Midbrain (tissue), 1 donor: ENCODE data around the gene RPS15.
"Not testable (repeated sequence)": the region's sequence is repeated elsewhere in the genome, so short reads cannot be mapped to it uniquely, and the experiment has no call there.

Experiments used
- DNase-seq: peaks from one replicate; lab custom pipeline; 2025; lab: John Stamatoyannopoulos, UW

Gene RPS15

DNA sequence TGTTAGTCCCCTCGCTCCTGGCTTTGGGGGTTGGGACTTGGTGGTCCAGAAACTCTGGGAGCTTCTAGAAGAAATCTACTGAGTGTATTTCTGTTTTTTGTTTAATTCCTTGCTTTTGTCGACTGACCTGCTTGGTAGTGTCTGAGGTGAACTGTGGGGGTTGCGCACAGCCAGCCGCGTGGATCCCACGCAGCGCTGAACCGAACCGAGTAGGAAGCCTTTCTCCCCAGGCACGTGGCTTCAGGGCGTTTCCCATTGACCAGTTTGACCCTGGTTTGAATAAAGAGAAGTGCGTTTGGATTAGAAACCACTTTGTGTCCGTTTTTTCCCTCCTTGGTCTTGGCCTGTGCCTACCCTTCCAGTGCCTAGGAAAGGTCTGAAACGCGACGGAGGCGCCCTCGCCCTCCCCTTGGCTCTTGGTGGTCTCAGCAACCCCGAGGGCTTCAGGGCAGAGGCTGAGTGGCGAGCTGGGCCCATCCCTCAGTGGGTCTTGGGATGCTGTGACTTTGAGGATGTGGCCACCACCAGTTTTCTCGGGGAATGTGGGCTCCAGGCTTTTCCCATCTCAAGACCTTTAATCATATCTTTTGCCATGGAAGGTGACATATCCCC is 2.7 kb upstream of the RPS15 start:
- no peak for DNase-seq

DNA sequence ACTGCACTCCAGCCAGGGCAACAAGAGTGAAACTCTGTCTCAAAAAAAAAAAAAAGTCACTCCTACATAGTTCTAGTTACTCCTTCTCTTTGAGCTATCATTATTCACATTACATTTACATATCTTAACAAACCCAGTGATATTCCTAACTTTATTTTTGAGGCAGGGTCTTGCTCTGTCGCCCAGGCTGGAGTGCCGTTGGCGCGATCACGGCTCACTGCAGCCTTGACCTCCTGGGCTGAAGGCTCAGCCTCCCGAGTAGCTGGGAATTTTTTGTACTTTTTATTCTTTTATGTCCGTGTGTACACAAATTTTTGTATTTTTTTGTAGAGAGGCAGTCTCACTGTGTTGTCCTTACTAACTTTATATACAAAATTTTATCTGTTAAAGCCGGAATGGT is 587 bp upstream of the RPS15 start:
- DNase-seq = no peak

DNA sequence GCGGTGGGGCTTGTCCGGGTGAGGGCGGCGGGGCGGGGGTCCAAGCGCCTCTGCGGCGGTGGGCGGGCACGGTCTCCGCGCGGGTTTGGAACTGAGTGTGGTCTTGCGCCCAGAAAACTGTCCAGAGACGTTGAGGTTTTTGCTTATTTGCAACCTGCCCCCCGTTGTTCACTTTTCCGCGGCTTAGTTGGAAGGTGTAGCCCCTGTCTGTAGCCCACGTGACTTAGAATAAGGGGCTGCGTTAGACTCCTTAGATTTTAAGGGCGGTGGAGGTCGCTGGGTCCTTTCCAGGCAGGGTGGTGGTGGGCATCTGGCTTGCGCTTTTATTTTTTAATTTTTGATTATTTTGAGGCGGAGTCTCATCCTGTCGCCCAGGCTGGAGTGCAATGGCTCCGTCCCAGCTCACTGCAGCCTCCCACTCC is 748 bp downstream of the RPS15 start:
- no peak for DNase-seq

DNA sequence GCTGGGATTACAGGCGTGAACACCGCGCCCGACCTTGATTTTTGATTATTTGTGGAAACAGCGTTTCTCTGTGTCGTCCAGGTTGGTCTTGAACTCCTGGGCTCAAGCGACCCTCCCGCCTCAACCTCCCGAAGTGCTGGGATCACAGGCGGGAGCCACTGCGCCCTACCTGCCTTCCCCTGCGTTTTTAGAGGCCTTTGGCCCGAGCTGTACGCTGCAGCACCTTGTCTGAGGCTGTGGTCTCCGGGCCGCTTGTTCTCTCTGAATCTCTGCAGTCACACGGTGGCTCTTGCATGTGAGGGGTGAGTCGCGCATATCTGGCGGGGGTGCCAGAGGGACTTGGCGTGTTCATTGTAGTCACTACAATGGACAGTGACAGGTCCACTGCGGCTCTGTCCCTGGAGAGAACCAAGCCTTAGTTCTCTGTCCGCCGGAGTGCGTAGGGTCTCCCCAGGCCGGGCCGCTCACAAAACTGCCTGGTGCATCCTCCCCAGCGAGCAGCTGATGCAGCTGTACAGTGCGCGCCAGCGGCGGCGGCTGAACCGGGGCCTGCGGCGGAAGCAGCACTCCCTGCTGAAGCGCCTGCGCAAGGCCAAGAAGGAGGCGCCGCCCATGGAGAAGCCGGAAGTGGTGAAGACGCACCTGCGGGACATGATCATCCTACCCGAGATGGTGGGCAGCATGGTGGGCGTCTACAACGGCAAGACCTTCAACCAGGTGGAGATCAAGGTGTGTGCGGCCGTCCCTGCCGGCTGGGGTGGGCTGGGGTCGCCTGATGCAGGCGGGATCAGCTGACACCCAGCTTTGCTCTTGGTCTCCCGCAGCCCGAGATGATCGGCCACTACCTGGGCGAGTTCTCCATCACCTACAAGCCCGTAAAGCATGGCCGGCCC is 1.6 kb downstream of the RPS15 start:
- not testable (repeated sequence) for DNase-seq

DNA sequence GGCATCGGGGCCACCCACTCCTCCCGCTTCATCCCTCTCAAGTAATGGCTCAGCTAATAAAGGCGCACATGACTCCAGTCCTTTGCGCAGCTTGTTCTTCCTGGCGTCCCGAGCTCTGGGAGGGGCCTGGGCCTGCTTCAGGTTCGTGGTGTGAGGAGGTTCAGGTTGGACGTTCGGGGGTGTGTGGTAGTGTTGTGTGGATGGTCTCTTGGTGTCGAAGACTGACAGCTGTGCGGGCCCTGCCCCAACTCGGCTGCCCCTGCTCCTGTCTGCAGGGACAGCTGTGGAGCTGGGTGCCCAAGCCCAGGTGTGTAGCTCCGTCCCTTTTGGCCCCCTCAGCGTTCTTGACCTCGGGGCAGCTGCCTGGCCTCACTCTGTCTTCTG is 2.2 kb downstream of the RPS15 start:
- DNase-seq = no peak

DNA sequence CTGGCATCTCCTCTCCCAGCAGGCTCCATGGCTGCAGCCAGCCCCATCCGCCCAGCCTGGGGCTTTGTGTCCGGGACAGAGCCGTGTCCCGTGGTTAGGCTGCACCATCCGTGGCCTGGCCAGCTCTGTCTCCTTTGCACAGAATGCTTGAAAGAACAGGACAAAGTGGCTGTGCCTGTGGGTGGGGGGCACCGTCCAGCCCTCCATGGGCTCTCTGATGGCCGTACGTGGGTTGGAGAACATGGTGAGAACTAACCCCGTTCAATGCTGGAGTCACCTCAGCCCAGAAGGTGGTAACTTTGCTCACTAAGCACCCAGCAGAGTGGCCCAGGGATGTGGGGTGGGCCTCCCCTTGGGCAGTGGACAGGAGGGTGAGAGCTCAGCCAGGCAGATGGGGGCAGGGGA is 2.8 kb downstream of the RPS15 start:
- no peak for DNase-seq

DNA sequence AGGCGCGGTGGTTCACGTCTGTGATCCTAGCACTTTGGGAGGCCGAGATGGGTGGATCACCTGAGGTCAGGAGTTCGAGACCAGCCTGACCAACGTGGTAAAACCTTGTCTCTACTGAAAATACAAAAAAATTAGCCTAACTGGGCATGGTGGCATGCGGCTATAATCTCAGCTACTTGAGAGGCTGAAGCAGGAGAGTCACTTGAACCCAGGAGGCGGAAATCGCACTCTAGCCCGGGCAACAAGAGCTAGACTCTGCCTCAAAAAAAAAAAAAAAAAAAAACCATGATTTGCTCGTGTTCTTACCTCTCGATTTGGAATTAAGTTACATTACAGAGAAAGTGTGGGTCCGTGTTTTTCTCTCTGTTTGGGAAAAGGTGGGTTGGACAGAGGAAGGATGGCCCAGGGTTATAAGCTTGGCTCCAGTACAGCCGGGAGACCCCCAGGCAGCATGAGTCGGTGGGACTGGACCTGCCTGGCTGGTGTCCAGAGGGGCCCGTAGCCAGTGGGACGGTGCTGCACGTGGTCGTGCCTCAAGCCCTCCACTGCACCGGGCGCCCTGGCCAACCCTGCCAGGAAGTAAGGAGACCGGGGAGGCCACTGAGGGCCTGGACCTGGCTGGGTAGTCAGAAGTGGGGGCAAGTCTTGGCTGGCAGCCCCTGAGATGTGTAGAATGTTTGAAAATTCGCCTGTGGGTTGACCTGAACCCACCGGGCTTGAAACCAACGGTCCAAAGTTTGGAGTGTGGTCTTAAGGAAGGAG is 3.7 kb downstream of the RPS15 start:
- DNase-seq = no peak

DNA sequence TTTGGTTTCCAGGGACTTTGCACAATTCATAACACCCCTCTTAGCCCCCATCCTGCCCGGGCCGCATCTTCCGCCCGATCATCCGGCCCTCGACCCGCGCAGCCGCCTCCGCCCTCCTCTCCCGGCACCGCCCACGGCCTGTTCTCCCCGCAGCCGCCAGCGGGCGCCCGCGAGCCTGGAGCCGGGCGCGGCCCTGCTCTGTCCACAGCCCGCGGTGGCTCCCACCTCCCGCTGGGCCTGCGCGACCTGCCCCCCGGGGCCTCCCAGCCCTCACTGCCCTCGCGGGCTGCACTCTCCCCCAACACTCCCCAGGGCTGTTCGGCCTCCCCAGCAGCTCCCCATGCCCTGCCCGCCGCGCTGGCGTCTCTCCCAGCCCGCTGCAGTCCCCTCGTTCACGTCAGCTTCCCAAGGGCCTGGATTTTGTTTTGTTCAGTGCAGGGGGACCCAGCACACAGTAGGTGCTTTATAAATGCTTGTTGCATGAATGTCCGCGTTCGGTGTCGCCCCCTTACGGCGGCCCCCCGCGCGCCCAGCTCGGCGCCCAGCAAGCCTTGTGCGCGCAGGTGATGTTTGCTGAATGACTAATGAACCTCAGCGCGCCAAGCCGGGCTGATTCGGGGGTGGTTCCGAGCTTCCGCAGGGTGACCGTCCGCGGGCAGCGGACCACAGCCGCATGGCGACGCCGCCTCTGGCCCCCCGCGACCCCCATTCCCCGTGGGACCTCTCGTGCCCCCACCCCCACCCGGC is 7.2 kb downstream of the RPS15 start:
- DNase-seq = peak; percentile 69

DNA sequence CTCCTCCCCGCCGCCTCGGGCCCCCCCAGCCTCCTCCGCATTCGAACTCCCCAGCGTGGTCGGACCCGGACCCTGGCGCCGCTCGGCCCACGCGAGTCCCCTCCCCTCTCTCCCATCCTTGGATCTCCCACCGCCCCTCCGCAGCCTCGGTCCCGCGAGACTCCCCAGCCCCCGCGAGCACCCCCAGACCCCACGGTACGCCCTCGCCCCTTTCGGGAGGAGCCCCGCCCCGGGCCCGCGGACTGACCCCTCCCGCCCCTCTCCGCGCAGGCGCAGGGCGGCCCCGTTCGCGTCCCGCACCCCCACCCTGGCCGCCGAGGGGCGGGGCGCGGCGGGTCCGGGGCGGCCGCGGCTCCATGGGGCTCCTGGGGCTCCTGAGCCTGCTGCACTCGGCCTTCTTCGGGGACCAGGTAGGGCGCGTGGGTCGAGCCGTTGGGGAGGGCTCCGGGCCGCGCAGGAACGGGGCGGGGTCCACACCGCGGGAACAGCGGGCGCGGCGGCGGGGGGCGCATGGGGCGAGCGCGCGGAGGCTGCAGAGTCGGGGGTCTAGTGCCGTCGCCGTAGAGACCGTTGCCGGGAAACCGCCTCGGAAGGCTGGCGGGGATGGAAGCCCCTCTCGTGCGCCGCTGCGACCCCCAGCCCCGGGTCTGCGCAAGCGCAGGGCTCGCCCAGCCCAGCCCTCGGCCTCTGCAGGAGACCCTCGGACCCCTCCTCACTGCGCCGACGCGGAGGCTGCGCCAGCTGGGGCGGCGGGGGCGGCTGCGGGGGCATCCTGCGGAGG is 7.9 kb downstream of the RPS15 start:
- DNase-seq = peak; percentile 40

DNA sequence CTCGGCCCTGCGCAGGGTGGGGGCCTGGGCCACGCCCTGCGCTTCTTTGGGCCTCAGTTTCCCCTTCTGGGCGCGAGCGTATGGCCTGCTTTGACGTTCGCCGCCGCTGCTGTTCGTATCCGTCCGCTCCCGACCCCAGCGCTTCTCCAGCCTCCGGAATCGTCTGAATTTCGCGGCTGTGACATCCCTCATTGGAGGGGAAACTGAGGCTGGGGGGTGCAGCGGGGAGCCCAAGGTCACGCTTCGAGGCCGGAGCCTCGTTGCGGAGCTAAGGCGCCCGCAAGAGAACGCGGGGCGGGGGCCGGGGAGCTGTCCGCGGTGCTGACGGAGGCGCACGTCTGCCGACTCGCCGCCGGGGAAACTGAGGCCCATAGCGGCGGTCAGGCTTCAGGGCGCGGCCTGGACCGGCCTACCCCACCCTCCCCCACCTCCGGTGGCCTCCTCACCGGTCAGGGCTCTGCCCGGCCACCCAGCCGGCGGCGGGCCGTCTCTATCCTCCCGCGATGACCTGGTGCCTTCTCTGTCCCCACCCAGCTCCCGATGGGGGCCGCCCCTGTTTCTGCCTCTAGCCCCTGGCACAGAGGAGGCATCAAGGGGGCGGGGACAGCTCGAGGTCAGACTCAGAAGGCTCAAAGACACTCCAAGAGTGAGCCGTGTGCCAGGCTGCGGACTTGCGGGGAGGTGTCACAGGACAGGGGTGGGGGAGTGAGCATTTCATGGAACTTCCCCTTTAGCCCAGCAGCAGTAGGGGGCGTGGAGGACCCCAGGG is 8.7 kb downstream of the RPS15 start:
- peak; percentile 12 for DNase-seq

DNA sequence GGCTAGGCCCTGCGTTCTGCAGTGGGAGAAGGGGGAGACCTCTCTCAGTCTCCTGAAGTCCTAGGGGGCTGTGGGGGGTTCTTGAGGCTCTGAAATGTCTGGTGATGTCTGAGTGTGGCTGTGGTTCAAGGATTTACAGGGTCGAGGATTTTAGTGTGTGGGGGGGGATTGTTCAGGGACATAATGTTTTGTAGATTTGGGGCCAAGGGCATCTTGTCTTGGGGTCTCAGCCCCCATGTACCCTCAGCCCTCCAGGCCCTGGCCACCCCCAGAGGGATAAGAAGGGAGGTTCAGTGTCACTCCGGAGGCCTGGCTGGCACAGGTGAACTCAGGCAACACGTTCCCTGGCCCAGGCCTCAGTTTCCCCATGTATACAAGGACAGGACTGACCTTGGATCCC is 9.3 kb downstream of the RPS15 start:
- DNase-seq = no peak

DNA sequence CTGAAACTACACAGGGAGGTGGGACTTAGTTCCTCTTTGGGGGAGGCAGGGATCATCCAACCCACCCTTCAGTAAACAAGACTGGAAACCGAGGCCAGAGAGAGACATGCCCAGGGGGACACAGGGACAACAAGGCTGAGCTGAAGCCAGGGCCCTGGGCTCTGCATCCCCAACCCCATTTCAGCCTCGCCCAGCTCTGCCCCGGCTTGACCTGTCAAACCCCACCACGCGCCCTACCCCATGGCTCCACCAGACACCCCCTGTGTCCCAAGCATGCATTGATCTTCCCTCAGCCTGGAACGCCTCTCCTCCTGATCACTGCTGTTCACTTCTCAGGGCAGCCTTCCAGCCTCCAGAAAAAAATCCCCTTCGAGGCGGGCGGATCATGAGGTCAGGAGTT is 9.7 kb downstream of the RPS15 start:
- no peak for DNase-seq

DNA sequence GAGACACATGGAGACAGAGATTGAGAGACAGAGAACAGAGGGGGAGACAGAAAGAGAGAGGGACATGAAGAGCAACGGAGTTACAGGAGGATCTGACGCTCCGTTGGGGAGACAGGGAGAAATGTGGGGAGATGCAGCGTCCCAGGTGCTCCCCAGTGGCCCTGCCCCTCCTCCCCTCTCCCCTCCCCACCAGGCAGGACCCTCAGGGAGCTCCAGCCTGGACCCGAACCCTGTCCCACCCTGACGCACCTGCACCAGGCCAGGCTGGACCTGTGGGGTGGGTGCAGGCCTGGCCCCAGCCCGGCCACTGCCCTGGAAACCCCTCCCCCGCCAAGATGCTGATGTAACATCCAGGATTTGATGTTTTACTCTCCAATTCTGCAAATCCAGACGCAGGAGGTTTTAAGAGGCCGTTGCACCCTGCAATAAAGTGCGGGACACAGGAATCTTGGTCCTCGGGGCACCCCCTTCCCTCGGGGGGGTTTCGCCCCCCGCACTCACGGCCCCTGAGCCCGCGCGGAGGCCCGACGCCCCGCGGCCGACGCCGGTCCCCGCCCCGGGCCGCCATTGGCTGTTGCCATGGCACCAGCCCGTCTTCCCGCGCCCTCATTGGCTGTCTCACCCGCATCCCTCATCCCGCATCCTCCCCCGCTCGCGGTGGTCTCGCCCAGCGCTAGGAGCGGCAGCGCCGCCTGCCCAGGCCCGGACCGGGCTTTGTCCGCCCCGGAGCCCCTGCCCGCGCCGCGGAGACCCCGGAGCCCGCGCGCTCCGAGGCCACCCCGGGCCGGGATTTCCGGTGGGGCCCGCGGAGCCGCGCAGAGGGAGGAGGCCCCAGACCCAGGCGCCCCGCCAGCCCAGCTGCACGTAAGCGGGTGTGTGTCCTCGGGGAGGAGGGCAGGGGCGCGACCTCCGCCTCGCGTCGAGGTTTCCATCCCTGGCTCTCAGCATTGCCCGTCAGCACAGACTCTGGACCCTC is 11.6 kb downstream of the RPS15 start, which contains the start of gene APC2:
TSS of gene APC2 (plus strand) at position 655 of the 976 bp plus-strand sequence. CDS start 2,881 bp downstream, outside the sequence.
- peak; percentile 89 for DNase-seq

DNA sequence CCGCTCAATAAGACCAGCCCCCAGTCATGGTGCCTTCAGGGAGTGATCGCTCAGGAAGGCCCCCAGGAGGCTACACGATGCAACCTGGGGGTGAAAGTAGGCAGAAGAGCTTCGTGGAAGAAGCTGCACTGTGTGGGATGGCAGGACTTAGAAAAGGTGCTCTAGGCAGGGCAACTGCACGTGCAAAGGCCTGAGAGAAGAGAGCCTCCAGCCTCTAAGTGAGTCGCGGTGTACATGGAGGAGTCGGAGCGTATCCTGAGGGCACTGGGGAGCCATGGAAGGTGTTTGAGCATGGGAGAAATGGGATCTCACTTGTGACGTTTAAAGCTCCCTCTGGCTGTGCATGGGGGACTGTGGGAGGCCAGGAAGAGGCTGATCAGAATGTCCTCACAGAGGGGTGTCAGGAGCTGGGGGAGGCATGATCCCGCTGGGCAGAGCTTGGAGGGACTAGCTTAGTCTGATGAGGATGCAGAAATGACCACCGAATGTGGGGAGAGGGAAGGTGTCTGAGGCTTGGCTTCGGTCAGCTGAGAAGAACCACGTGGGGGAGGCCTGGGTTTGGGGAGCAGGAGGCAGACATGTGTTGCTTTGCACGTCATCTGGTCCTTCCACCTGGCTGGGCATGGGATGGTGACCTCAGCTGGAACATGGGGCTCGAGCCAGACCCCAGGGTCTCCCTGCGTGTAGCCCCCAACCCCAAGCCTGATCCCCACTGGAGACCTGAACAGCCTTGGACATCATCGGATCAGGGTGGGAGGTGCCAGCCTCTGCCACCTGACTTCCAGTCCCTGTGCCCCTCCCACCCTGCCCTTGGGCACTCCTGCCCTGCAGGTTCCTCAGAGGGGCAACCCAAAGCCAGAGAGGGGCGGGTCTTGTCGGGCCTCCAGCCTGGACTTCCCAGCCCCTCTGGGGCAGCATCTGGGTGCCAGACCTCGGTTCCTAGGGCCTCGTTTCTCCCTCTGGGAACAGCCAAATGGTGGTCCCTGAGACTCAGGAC is 12.8 kb downstream of the RPS15 start:
- DNase-seq = peak; percentile 51

DNA sequence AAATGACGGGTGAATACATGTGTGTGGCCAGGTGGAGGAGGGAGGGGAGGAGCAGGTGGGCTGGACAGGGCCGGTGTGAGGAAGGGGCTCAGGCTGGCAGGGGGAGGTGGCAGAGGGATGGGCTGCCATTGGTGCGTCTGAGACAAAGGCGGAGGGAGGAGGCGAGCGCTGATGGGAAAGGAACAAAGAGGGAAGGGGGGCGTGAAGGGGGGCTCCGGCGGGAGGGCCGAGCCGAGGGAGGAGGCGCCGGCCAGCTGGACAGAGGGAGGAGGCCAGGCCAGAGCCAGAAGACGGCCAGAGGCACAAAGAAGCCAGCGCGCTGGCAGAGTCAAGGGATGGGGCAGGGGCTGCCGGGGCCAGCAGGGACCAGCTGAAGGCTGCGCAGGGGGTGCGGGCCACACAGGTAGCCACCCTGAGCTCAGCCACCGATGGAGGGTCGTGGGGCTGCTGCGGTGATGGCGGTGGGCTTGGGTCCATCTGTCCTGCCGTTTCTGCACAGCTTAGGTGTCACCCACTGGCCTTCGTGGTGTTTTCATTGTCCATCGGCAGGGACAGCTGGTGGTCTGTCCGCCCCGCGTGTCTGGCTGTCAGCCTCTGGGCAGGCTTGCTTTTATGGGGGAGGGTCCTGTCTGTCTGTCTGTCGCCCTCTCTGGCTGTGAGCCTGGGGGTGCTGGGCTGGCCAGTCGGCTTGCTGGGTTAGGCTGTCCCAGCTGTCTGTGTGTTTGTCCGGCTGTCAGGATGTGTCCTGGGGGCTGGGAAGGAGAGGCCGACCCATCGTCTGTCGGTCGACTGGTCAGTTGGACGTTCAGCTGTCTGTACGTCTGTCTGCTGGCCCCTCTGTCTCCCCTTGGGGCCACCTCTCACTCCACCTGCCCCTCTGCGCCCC is 14.0 kb downstream of the RPS15 start:
- DNase-seq = peak; percentile 89

DNA sequence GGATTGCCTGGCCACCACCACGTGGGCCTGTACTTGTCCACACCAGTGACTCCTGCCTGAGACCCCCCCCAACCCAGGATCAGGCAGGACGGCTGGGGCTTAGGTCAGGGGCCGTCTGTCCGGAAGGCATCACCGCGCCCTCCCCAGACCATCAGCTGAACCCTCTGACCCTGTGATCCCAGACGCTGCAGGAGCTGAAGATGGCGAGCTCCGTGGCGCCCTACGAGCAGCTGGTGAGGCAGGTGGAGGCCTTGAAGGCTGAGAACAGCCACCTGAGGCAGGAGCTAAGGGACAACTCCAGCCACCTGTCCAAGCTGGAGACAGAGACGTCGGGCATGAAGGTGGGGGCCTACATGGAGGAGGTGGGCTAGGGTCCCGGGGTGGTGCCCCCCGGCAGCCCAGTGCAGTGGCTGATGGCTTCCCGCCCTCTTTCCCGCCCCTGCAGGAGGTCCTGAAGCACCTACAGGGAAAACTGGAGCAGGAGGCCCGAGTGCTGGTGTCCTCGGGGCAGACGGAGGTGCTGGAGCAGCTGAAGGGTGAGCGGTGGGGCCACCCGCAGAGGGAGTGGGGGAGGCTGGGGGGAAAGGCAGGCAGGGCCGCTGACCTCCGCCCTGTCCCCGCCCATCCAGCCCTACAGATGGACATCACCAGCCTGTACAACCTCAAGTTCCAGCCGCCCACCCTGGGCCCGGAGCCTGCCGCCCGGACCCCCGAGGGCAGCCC is 14.8 kb downstream of the RPS15 start:
- DNase-seq = no peak
